Measurements from ENCODE around the gene BATF3.

The BATF3 gene

DNA sequence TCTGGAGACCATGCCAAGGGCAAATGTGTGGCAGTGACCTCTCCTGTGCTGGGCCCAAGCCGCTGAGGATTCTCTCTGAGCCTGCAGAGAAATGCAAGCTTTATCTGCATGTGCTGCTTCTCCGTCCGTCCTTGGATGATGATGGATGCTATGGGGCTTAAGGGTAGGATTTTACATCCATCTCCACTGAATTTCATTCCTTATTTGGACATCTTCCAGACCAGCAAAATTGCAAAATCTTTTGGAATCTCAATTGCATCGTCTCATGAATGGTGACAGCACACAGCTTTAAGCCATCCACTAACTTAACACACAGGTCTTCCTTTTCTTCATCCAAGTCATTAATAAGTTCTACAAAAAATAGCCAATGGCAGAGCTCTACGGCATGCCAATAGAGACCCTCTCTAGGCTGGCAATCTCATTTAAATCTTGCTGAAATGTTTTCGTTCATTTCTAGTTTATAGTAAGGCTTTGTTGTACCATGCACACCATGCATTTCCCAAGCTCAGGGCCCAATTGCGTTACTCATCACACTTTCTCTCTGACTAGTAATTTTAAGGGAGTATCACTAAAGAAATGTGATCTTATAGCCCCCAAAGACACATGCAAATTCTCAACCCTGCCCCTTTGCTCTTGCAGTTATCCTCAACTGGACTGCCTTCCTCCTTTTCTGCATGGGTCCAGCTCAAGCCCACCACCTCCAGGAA, 11.1 kb downstream of the BATF3 start:
- TF ChIP-seq, protein P1, sequence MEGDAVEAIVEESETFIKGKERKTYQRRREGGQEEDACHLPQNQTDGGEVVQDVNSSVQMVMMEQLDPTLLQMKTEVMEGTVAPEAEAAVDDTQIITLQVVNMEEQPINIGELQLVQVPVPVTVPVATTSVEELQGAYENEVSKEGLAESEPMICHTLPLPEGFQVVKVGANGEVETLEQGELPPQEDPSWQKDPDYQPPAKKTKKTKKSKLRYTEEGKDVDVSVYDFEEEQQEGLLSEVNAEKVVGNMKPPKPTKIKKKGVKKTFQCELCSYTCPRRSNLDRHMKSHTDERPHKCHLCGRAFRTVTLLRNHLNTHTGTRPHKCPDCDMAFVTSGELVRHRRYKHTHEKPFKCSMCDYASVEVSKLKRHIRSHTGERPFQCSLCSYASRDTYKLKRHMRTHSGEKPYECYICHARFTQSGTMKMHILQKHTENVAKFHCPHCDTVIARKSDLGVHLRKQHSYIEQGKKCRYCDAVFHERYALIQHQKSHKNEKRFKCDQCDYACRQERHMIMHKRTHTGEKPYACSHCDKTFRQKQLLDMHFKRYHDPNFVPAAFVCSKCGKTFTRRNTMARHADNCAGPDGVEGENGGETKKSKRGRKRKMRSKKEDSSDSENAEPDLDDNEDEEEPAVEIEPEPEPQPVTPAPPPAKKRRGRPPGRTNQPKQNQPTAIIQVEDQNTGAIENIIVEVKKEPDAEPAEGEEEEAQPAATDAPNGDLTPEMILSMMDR (IDR thresholded peaks at IDR 0.05; ENCODE audit: low read depth, low read length, missing control alignments), result no peak
- no peak for DNase-seq (ENCODE audit: low read depth)
- H3K4me3 ChIP-seq (ENCODE audit: low read depth, low read length), result no peak overlapping the region

DNA sequence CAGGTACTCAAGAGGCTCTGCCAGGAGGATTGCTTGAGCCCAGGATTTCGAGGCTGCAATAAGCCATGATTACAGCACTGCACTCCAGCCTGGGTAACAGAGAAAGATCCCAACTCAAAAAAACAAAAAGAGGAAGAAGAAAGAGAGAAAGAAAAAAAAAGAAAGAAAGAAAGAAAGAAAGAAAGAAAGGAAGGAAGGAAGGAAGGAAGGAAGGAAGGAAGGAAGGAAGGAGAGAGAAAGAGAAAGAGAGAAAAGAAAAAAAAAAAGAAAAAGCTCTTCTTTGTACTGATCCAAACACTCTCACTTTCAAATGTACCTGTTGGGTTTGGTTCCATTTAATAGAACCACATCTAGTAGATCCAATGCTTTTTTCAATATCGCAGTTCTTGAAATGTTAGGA, 11.8 kb downstream of the BATF3 start:
- DNase-seq (ENCODE audit: low read depth), result no peak
- H3K4me3 ChIP-seq (ENCODE audit: low read depth, low read length), result no peak overlapping the region
- TF ChIP-seq, protein P1 (IDR thresholded peaks at IDR 0.05; ENCODE audit: low read depth, low read length, missing control alignments), result no peak

DNA sequence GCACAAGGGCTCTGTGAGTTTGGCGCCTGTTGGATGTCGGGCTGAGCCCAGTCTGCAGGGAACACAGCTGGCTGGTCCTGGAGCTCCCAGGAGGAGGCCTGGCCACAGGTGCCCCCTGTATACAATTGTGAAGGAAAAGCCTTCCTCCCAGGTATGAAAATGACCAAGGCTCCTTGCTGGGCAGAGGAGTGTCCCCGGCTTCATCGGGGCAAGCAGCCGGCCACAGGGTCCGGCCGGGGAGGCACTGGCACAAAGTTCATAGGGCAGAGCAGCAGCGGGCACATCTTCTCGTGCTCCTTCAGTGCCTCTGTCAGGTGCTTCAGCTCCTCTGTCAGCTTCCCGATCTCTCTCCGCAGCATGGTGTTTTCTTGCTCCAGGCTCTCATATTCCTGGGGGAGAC, 13.0 kb downstream of the BATF3 start:
- H3K4me3 ChIP-seq (ENCODE audit: low read depth, low read length), result no peak overlapping the region
- no peak for DNase-seq (ENCODE audit: low read depth)
- TF ChIP-seq, protein P1 (IDR thresholded peaks at IDR 0.05; ENCODE audit: low read depth, low read length, missing control alignments), result no peak

DNA sequence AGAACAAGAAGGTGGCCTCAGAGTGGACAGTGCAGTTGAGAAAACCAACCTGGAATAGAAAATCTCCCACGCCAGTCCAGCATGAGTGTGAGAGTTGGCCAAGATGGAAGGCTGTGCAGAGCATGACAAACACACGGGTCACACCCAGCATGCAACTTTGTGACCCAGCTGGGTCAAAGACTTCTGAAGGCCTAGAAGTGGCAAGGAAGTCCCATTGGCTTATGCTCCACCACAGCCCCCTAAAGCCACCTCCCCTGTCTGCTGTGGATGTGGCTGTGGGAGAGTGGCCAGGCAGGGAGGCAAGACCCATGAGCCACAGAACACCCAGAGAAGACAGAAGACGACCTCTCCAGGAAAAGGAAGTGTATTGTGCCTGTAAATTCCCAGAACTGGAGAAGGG, 13.6 kb downstream of the BATF3 start:
- TF ChIP-seq, protein P1 (IDR thresholded peaks at IDR 0.05; ENCODE audit: low read depth, low read length, missing control alignments), result no peak
- no peak for DNase-seq (ENCODE audit: low read depth)
- no peak overlapping the region for H3K4me3 ChIP-seq (ENCODE audit: low read depth, low read length)

DNA sequence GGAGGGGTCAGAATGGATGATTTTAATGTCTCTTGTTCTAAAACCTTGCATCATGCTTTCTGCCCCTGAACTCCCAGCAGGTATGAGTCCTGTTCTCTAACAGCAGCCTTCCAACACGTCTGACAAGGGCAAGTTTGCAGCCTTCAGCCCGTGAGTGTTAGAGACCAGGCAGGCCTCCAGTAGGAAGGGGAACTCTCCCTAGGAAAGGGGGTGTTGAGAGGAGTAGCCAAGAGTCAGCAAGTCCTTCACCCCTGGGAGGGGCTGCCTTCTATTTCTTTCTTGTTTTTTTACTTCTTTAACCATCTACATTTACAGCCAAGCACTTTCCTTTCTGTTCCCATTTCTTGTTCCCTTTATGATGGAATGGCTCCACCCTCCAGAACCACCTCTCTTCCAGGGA, 14.2 kb downstream of the BATF3 start:
- no peak overlapping the region for H3K4me3 ChIP-seq (ENCODE audit: low read depth, low read length)
- DNase-seq (ENCODE audit: low read depth), result no peak

DNA sequence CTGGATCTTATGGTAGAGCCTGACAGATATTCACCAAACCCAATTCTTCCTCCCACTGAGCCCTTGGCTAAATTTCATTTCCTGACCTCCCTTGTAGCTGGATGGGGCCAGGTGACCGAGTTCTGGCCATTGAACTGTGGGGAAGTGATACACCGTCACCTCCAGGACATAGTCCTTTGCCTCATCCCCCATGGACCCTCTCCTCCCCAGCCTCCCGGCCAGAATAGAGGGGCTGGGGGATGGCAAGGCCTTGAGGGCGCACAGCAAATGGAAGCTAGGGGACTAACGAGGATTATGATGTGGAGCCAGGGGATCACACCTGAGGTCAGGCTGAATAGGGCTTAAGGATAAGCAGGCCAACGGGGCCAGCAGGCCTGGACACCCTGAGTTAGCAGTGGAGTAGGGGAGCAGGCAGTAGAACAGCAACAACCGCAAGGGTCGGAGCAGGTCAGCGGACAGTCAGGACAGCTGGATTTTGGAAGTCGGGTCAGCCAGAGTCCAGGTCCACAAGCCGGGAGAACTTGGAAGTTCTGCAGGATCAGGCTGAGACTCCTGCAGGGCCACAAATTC, 15.0 kb downstream of the BATF3 start:
- TF ChIP-seq, protein P1 (IDR thresholded peaks at IDR 0.05; ENCODE audit: low read depth, low read length, missing control alignments), result no peak

More for the DNA sequence above, 14.2 kb downstream of the BATF3 start:
- TF ChIP-seq, protein P1 (IDR thresholded peaks at IDR 0.05; ENCODE audit: low read depth, low read length, missing control alignments), result no peak

DNA sequence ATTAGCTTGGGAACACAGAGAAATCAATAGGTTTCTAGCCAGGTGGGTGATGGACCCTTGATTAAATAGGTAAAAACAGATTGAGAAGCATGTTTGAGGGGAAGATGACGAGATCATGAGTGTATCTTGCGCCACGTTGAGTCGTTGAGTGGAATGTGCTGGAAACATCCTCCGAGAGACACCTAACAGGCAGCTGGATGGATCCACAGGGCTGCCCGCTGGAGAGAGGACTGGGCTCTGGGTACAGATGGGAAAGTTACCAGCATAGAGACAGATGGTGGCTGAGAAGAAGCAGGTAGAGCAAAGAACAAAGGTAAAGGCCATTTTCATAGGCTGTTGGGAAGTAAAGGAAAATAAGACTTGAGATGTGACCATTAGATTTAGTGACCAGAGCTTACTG, 15.6 kb downstream of the BATF3 start:
- DNase-seq (ENCODE audit: low read depth), result no peak
- TF ChIP-seq, protein P1 (IDR thresholded peaks at IDR 0.05; ENCODE audit: low read depth, low read length, missing control alignments), result no peak
- no peak overlapping the region; the same call in 1 of the 2 replicates for H3K4me3 ChIP-seq (ENCODE audit: low read depth, low read length)

More for the DNA sequence above, 15.0 kb downstream of the BATF3 start:
- DNase-seq (ENCODE audit: low read depth), result no peak
- H3K4me3 ChIP-seq (ENCODE audit: low read depth, low read length), result no peak overlapping the region
